ENCODE data around the gene OR9A4. TPM values are rescaled to one million over a fixed set of nuclear protein-coding genes. Genes with fewer than 3 reads are reported as not detected.
A peak's percentile ranks its signal among the peaks of the same experiment; 100 is the strongest.

OR9A4 gene
- total and polyA plus RNA-seq, 2 experiments from 2014 or later, result not detected

DNA sequence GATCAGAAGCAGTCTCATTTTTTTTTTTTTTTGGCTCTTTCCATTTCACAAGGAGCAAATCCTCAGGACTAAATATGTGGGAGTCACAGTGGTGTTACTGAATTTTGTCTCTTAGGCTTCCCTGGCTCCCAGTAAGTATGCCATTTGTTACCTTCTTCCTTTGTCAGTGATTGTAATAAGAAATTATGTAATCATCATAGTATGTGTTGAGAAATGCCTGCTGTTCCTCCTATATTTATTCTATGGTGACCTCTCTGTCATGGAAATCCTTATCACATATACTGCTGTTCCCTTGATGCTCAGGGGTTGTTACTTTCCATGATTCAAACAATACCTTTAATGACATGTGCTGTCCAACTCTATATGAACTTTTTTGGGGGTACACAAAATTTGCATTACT is 4.8 kb upstream of the OR9A4 start:
- H3K27me3 ChIP-seq (ENCODE audit: insufficient read depth), result no peaks in the 10 kb centered on the region
- H3K4me2 ChIP-seq, result no peak overlapping the region
- no peaks in the 10 kb centered on the region for H3K36me3 Mint-ChIP-seq (ENCODE audit: low read depth)
- no peaks in the 10 kb centered on the region for H3F3A ChIP-seq (replicated peaks; ENCODE audit: low read depth)
- H3K9me3 Mint-ChIP-seq, result no peaks in the 10 kb centered on the region
- H3K27ac Mint-ChIP-seq, result no peak overlapping the region
- no peaks in the 10 kb centered on the region for H3K4me1 ChIP-seq (ENCODE audit: insufficient read depth)
- H3K4me3 Mint-ChIP-seq, result no peak overlapping the region
- no peak for ATAC-seq
- H2AFZ ChIP-seq, result no peak overlapping the region
- no peaks in the 10 kb centered on the region for H3K9me2 ChIP-seq (ENCODE audit: insufficient read depth)
- no peaks in the 10 kb centered on the region for H4K20me1 ChIP-seq (replicated peaks; ENCODE audit: insufficient read depth)
- H3K27ac ChIP-seq (ENCODE audit: low read depth), result no peak overlapping the region
- no peaks in the 10 kb centered on the region for H3K79me2 ChIP-seq (replicated peaks; ENCODE audit: insufficient read depth)
- H3K27me3 Mint-ChIP-seq (ENCODE audit: insufficient read depth, low read depth, poor library complexity), result no peaks in the 10 kb centered on the region
- no peaks in the 10 kb centered on the region for H3K4me1 Mint-ChIP-seq
- no peaks in the 10 kb centered on the region for H3K36me3 ChIP-seq (ENCODE audit: insufficient read depth)
- no peak for TF ChIP-seq STAT1 (IDR thresholded peaks at IDR 0.05; ENCODE audit: unreplicated experiment)
- TF ChIP-seq, protein P1, sequence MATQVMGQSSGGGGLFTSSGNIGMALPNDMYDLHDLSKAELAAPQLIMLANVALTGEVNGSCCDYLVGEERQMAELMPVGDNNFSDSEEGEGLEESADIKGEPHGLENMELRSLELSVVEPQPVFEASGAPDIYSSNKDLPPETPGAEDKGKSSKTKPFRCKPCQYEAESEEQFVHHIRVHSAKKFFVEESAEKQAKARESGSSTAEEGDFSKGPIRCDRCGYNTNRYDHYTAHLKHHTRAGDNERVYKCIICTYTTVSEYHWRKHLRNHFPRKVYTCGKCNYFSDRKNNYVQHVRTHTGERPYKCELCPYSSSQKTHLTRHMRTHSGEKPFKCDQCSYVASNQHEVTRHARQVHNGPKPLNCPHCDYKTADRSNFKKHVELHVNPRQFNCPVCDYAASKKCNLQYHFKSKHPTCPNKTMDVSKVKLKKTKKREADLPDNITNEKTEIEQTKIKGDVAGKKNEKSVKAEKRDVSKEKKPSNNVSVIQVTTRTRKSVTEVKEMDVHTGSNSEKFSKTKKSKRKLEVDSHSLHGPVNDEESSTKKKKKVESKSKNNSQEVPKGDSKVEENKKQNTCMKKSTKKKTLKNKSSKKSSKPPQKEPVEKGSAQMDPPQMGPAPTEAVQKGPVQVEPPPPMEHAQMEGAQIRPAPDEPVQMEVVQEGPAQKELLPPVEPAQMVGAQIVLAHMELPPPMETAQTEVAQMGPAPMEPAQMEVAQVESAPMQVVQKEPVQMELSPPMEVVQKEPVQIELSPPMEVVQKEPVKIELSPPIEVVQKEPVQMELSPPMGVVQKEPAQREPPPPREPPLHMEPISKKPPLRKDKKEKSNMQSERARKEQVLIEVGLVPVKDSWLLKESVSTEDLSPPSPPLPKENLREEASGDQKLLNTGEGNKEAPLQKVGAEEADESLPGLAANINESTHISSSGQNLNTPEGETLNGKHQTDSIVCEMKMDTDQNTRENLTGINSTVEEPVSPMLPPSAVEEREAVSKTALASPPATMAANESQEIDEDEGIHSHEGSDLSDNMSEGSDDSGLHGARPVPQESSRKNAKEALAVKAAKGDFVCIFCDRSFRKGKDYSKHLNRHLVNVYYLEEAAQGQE (IDR thresholded peaks at IDR 0.05; ENCODE audit: unreplicated experiment), result no peak
- no peak for TF ChIP-seq CREB1 (CRISPR knock-in tag; IDR thresholded peaks at IDR 0.05; ENCODE audit: low read depth)
- no peak for TF ChIP-seq ZNF331 (CRISPR knock-in tag; IDR thresholded peaks at IDR 0.05; ENCODE audit: low read depth)
- H3K4me3 ChIP-seq, result no peak overlapping the region
- no peak for DNase-seq (ENCODE audit: low spot score)

GRCh38 chr7:141915565-141915964 is 634 bp upstream of the OR9A4 start:
- Histone ChIP-seq H3K4me1 (ENCODE audit: insufficient read depth) (no peaks in the 10 kb centered on the region), H3K27me3 (ENCODE audit: insufficient read depth) (no peaks in the 10 kb centered on the region), H4K20me1 (replicated peaks; ENCODE audit: insufficient read depth) (no peaks in the 10 kb centered on the region), H2AFZ (no peak overlapping the region; the same call in 1 of the 2 replicates), H3F3A (replicated peaks; ENCODE audit: low read depth) (no peaks in the 10 kb centered on the region), H3K79me2 (replicated peaks; ENCODE audit: insufficient read depth) (no peaks in the 10 kb centered on the region), H3K9me2 (ENCODE audit: insufficient read depth) (0 out of 2 replicates have a peak, but pooled peaks cover 3% of the 10 kb centered on the region), H3K27ac (ENCODE audit: low read depth) (no peak overlapping the region), H3K36me3 (ENCODE audit: insufficient read depth) (no peaks in the 10 kb centered on the region), H3K4me3 (no peak overlapping the region), H3K4me2 (no peak overlapping the region)
- DNase-seq (ENCODE audit: low spot score) (peak; percentile 12), ATAC-seq (no peak)
- Mint-ChIP-seq H3K4me3 (no peak overlapping the region), H3K4me1 (no peaks in the 10 kb centered on the region; the same call in 2 of the 3 replicates), H3K36me3 (ENCODE audit: low read depth) (peaks cover 2% of the 10 kb centered on the region; the same call in 1 of the 3 replicates), H3K27me3 (ENCODE audit: insufficient read depth, low read depth, poor library complexity) (no peaks in the 10 kb centered on the region), H3K27ac (peak overlapping the region; percentile 13; the same call in 1 of the 2 replicates), H3K9me3 (peaks cover 3% of the 10 kb centered on the region; the same call in 2 of the 3 replicates)
- TF ChIP-seq EZH2phosphoT487 (IDR thresholded peaks at IDR 0.05; ENCODE audit: unreplicated experiment) (no peak), CREB1 (CRISPR knock-in tag; IDR thresholded peaks at IDR 0.05; ENCODE audit: low read depth) (no peak), NANOG (IDR thresholded peaks at IDR 0.05; ENCODE audit: borderline replicate concordance) (no peak), ZNF114 (CRISPR knock-in tag; IDR thresholded peaks at IDR 0.05) (no peak), EZH2 (IDR thresholded peaks at IDR 0.05; ENCODE audit: low read depth, unreplicated experiment) (no peak), CTCF (conservative IDR thresholded peaks at IDR 0.05; ENCODE audit: low read depth in 2 of 2) (no peak)
- TF ChIP-seq, protein P1 (IDR thresholded peaks at IDR 0.05; ENCODE audit: unreplicated experiment), result no peak

Data from GM23338 (cell line).